Astrocyte (in vitro differentiated cells and primary cell): ENCODE results near the gene LRMDA. TPM values are rescaled to one million over a fixed set of nuclear protein-coding genes. Genes with fewer than 3 reads are reported as not detected.

Source experiments
- DNase-seq: peaks from one replicate; pipeline ENCODE4 v3.0.0-alpha.2; 2010; ENCODE audit warnings: low read depth
- FAIRE-seq: peaks from 2 replicates; lab custom pipeline; 2011; peaks lifted over from hg19 to GRCh38; lab: Jason Lieb, UNC
- H2AFZ ChIP-seq: 2 replicates; pipeline ENCODE4 v1.6.0; 2012; ENCODE audit warnings: low read depth, low read length, inconsistent platforms
- H3K27ac ChIP-seq: 2 replicates; pipeline ENCODE4 v1.5.1; 2011; ENCODE audit warnings: low read depth, low read length, inconsistent platforms
- H3K27me3 ChIP-seq: 2 replicates; pipeline ENCODE4 v1.6.0; 2011; ENCODE audit warnings: low read length, inconsistent platforms; ENCODE audit not compliant: insufficient read depth
- H3K36me3 ChIP-seq: 2 replicates; pipeline ENCODE4 v1.5.1; 2011; ENCODE audit warnings: low read length, inconsistent platforms; ENCODE audit not compliant: insufficient read depth
- H3K4me1 ChIP-seq: 2 replicates; pipeline ENCODE4 v1.5.1; 2011; ENCODE audit warnings: low read length, inconsistent platforms; ENCODE audit not compliant: insufficient read depth
- H3K4me2 ChIP-seq: 2 replicates; pipeline ENCODE4 v1.6.0; 2012; ENCODE audit warnings: low read length, inconsistent platforms
- H3K4me3 ChIP-seq: 2 replicates; pipeline ENCODE4 v1.5.1; 2011; ENCODE audit warnings: low read depth, mild to moderate bottlenecking, low read length, inconsistent platforms; ENCODE audit not compliant: insufficient read depth
- H3K79me2 ChIP-seq: 2 replicates; pipeline ENCODE4 v1.6.0; 2012; ENCODE audit warnings: mild to moderate bottlenecking, low read length, inconsistent platforms; ENCODE audit not compliant: insufficient read depth
- H3K9ac ChIP-seq: 2 replicates; pipeline ENCODE4 v1.6.0; 2012; ENCODE audit warnings: mild to moderate bottlenecking, low read length, inconsistent platforms
- H3K9me3 ChIP-seq: 2 replicates; pipeline ENCODE4 v1.5.1; 2012; ENCODE audit warnings: low read depth, mild to moderate bottlenecking, low read length, inconsistent platforms; ENCODE audit not compliant: insufficient read depth
- H4K20me1 ChIP-seq: 2 replicates; pipeline ENCODE4 v1.6.0; 2012; ENCODE audit warnings: low read length, inconsistent platforms; ENCODE audit not compliant: insufficient read depth
- H3K27ac Mint-ChIP-seq: one replicate; pipeline ENCODE4 v1.8.0; 2021; ENCODE audit warnings: mild to moderate bottlenecking, mixed read lengths; ENCODE audit not compliant: unreplicated experiment
- H3K27me3 Mint-ChIP-seq: one replicate; pipeline ENCODE4 v1.8.0; 2021; ENCODE audit warnings: low read depth, mixed read lengths; ENCODE audit not compliant: unreplicated experiment
- H3K36me3 Mint-ChIP-seq: one replicate; pipeline ENCODE4 v1.8.0; 2021; ENCODE audit warnings: low read depth, mixed read lengths; ENCODE audit not compliant: unreplicated experiment
- H3K4me1 Mint-ChIP-seq: one replicate; pipeline ENCODE4 v1.8.0; 2021; ENCODE audit warnings: low read depth, mixed read lengths; ENCODE audit not compliant: unreplicated experiment
- H3K4me3 Mint-ChIP-seq: one replicate; pipeline ENCODE4 v1.8.0; 2021; ENCODE audit warnings: mild to moderate bottlenecking, moderate library complexity, mixed read lengths; ENCODE audit not compliant: unreplicated experiment
- H3K9me3 Mint-ChIP-seq: one replicate; pipeline ENCODE4 v1.8.0; 2021; ENCODE audit warnings: mild to moderate bottlenecking, mixed read lengths; ENCODE audit not compliant: unreplicated experiment
- CTCF ChIP-seq: IDR thresholded peaks from 2 replicates; pipeline ENCODE4 v1.5.1; 2011; ENCODE audit warnings: low read depth, mild to moderate bottlenecking, inconsistent platforms, low read length, moderate library complexity; ENCODE audit not compliant: insufficient read depth
- EZH2 ChIP-seq: IDR thresholded peaks from 2 replicates; pipeline ENCODE4 v1.6.1; 2012; ENCODE audit warnings: mild to moderate bottlenecking, low read length, inconsistent platforms; ENCODE audit not compliant: insufficient read depth
- total RNA-seq: library from RNA; stranded (reverse); gene quantifications from 2 replicates; pipeline ENCODE4 v1.2.1, GENCODE V29; 2021

Gene LRMDA
- total RNA-seq, 1 donor from 2014 or later: 2.7 TPM

- TF ChIP-seq EZH2 (no peak), CTCF (no peak)
- H3K9me3 Mint-ChIP-seq: no peaks in the 10 kb centered on the region
- peaks cover 18% of the 10 kb centered on the region for H3K4me1 Mint-ChIP-seq
- FAIRE-seq: no peak
- H3K36me3 Mint-ChIP-seq: no peaks in the 10 kb centered on the region
- H3K4me2 ChIP-seq: no peak overlapping the region
- H2AFZ ChIP-seq: no peak overlapping the region
- H3K9ac ChIP-seq: no peak overlapping the region
- H3K27ac ChIP-seq: no peak overlapping the region
- H3K36me3 ChIP-seq: no peaks in the 10 kb centered on the region
- H3K27ac Mint-ChIP-seq: no peak overlapping the region
- H3K27me3 Mint-ChIP-seq: peaks cover 7% of the 10 kb centered on the region
- no peaks in the 10 kb centered on the region for H3K9me3 ChIP-seq
- H3K4me3 Mint-ChIP-seq: no peak overlapping the region
- H3K4me3 ChIP-seq: no peak overlapping the region
- peaks cover 16% of the 10 kb centered on the region for H3K27me3 ChIP-seq
- H3K79me2 ChIP-seq: no peaks in the 10 kb centered on the region
- DNase-seq: no peak
- no peaks in the 10 kb centered on the region for H3K4me1 ChIP-seq
- H4K20me1 ChIP-seq: no peaks in the 10 kb centered on the region
Measured at GRCh38 chr10:76007667-76008181, 576.3 kb downstream of the LRMDA start.

- no peak for TF ChIP-seq CTCF
- no peak for TF ChIP-seq EZH2
- Histone ChIP-seq H3K27ac (no peak overlapping the region), H2AFZ (no peak overlapping the region), H3K9ac (no peak overlapping the region), H3K27me3 (peaks cover 16% of the 10 kb centered on the region), H4K20me1 (no peaks in the 10 kb centered on the region), H3K9me3 (no peaks in the 10 kb centered on the region), H3K4me3 (no peak overlapping the region), H3K4me2 (no peak overlapping the region), H3K4me1 (no peaks in the 10 kb centered on the region), H3K36me3 (no peaks in the 10 kb centered on the region), H3K79me2 (no peaks in the 10 kb centered on the region)
- FAIRE-seq (no peak), DNase-seq (no peak)
- H3K4me1 Mint-ChIP-seq: peaks cover 18% of the 10 kb centered on the region
- peak overlapping the region; percentile 55 for H3K27ac Mint-ChIP-seq
- H3K4me3 Mint-ChIP-seq: no peak overlapping the region
- peaks cover 7% of the 10 kb centered on the region for H3K27me3 Mint-ChIP-seq
- no peaks in the 10 kb centered on the region for H3K36me3 Mint-ChIP-seq
- H3K9me3 Mint-ChIP-seq: no peaks in the 10 kb centered on the region
Measured at GRCh38 chr10:76009531-76009930, 578.1 kb downstream of the LRMDA start.

GRCh38 chr10:76010703-76011102 lies 579.3 kb downstream of the LRMDA start:
- DNase-seq: peak; percentile 14
- TF ChIP-seq CTCF (no peak), EZH2 (no peak)
- Histone ChIP-seq H2AFZ (no peak overlapping the region), H4K20me1 (no peaks in the 10 kb centered on the region), H3K4me1 (no peaks in the 10 kb centered on the region), H3K36me3 (no peaks in the 10 kb centered on the region), H3K27me3 (peaks cover 16% of the 10 kb centered on the region), H3K9me3 (no peaks in the 10 kb centered on the region), H3K27ac (no peak overlapping the region), H3K4me3 (no peak overlapping the region), H3K9ac (no peak overlapping the region), H3K4me2 (no peak overlapping the region), H3K79me2 (no peaks in the 10 kb centered on the region)
- Mint-ChIP-seq H3K9me3 (no peaks in the 10 kb centered on the region), H3K27ac (no peak overlapping the region), H3K4me1 (peaks cover 18% of the 10 kb centered on the region), H3K36me3 (no peaks in the 10 kb centered on the region), H3K4me3 (peak overlapping the region; percentile 24), H3K27me3 (peaks cover 12% of the 10 kb centered on the region)
- no peak for FAIRE-seq
